GM23338 (cell line): ENCODE measurements around the gene ZNF549. TPM values are rescaled to one million over a fixed set of nuclear protein-coding genes. Genes with fewer than 3 reads are reported as not detected.

Source experiments
- ATAC-seq: fragments of 200-7000 bp; cut with Tn5 transposase; 3 replicates; pipeline ENCODE4 v1.9.1; 2020
- DNase-seq: peaks from one replicate; pipeline ENCODE4 v3.0.0-alpha.2; 2015; ENCODE audit warnings: low spot score
- H2AFZ ChIP-seq: fragments of 200-600 bp; sonication (generic); 2 replicates; pipeline ENCODE4 v1.8.0; 2016; ENCODE audit warnings: antibody characterized with exemption, mild to moderate bottlenecking, moderate library complexity
- H3F3A ChIP-seq: fragments of 200-600 bp; sonication (generic); replicated peaks from 2 replicates; pipeline ENCODE4 v1.8.0; 2017; ENCODE audit warnings: antibody characterized with exemption, mixed run types, low read depth
- H3K27ac ChIP-seq: fragments of 200-600 bp; sonication (generic); 2 replicates; pipeline ENCODE4 v1.6.1; 2016; ENCODE audit warnings: low read depth
- H3K27me3 ChIP-seq: fragments of 200-600 bp; sonication (generic); 2 replicates; pipeline ENCODE4 v1.8.0; 2016; ENCODE audit warnings: mild to moderate bottlenecking, mixed run types, moderate library complexity; ENCODE audit not compliant: insufficient read depth
- H3K36me3 ChIP-seq: fragments of 200-600 bp; sonication (generic); 2 replicates; pipeline ENCODE4 v1.8.0; 2016; ENCODE audit warnings: mild to moderate bottlenecking; ENCODE audit not compliant: insufficient read depth
- H3K4me1 ChIP-seq: fragments of 200-600 bp; sonication (generic); 2 replicates; pipeline ENCODE4 v1.8.0; 2016; ENCODE audit warnings: mild to moderate bottlenecking, moderate library complexity; ENCODE audit not compliant: insufficient read depth
- H3K4me2 ChIP-seq: fragments of 200-600 bp; sonication (generic); 2 replicates; pipeline ENCODE4 v1.7.1; 2017; ENCODE audit warnings: mixed run types
- H3K4me3 ChIP-seq: fragments of 200-600 bp; sonication (generic); 2 replicates; pipeline ENCODE4 v1.6.1; 2016; ENCODE audit warnings: mixed run types
- H3K79me2 ChIP-seq: fragments of 200-600 bp; sonication (generic); replicated peaks from 2 replicates; pipeline ENCODE4 v1.8.0; 2017; ENCODE audit warnings: mild to moderate bottlenecking; ENCODE audit not compliant: insufficient read depth
- H3K9me2 ChIP-seq: fragments of 200-600 bp; sonication (generic); 2 replicates; pipeline ENCODE4 v1.8.0; 2017; ENCODE audit not compliant: insufficient read depth
- H4K20me1 ChIP-seq: fragments of 200-600 bp; sonication (generic); replicated peaks from 2 replicates; pipeline ENCODE4 v1.8.0; 2017; ENCODE audit warnings: mild to moderate bottlenecking; ENCODE audit not compliant: insufficient read depth
- H3K27ac Mint-ChIP-seq: 2 replicates; pipeline ENCODE4 v1.8.0; 2020; ENCODE audit warnings: inconsistent platforms, mild to moderate bottlenecking, moderate library complexity, mixed read lengths
- H3K27me3 Mint-ChIP-seq: 3 replicates; pipeline ENCODE4 v1.8.0; 2022; ENCODE audit warnings: low read depth, mild to moderate bottlenecking, moderate library complexity, mixed read lengths, inconsistent platforms; ENCODE audit not compliant: insufficient read depth, poor library complexity
- H3K36me3 Mint-ChIP-seq: 3 replicates; pipeline ENCODE4 v1.8.0; 2021; ENCODE audit warnings: low read depth, mild to moderate bottlenecking, inconsistent platforms, moderate library complexity, mixed read lengths
- H3K4me1 Mint-ChIP-seq: 3 replicates; pipeline ENCODE4 v1.8.0; 2020; ENCODE audit warnings: mild to moderate bottlenecking, inconsistent platforms, mixed read lengths
- H3K4me3 Mint-ChIP-seq: 3 replicates; pipeline ENCODE4 v1.8.0; 2021; ENCODE audit warnings: moderate library complexity, mild to moderate bottlenecking, inconsistent platforms, mixed read lengths
- H3K9me3 Mint-ChIP-seq: 3 replicates; pipeline ENCODE4 v1.8.0; 2020; ENCODE audit warnings: moderate library complexity, mild to moderate bottlenecking, inconsistent platforms, mixed read lengths
- CREB1 ChIP-seq: fragments of 250-450 bp; sonication (Bioruptor Pico); IDR thresholded peaks from 2 replicates; pipeline ENCODE4 v1.5.0; 2020; ENCODE audit warnings: low read depth, mild to moderate bottlenecking, moderate library complexity
- ETS1 ChIP-seq: IDR thresholded peaks from 2 replicates; pipeline ENCODE4 v1.6.1; 2016; ENCODE audit warnings: antibody characterized with exemption
- EZH2 ChIP-seq: fragments of 200-600 bp; sonication (generic); IDR thresholded peaks from one replicate; pipeline ENCODE4 v1.8.0; 2017; ENCODE audit warnings: antibody characterized with exemption, mild to moderate bottlenecking, low read depth; ENCODE audit not compliant: unreplicated experiment
- EZH2phosphoT487 ChIP-seq: fragments of 200-600 bp; sonication (generic); IDR thresholded peaks from one replicate; pipeline ENCODE4 v1.8.1; 2018; ENCODE audit warnings: antibody characterized with exemption; ENCODE audit not compliant: unreplicated experiment
- NANOG ChIP-seq: IDR thresholded peaks from 2 replicates; pipeline ENCODE4 v1.6.1; 2016; ENCODE audit warnings: antibody characterized with exemption, borderline replicate concordance
- POLR2AphosphoS5 ChIP-seq: IDR thresholded peaks from 2 replicates; pipeline ENCODE4 v1.6.1; 2016; ENCODE audit warnings: antibody characterized with exemption, low read depth
- REST ChIP-seq: IDR thresholded peaks from one replicate; pipeline ENCODE4 v1.6.1; 2018; ENCODE audit warnings: antibody characterized with exemption; ENCODE audit not compliant: unreplicated experiment
- STAT1 ChIP-seq: IDR thresholded peaks from one replicate; pipeline ENCODE4 v1.6.1; 2016; ENCODE audit warnings: antibody characterized with exemption; ENCODE audit not compliant: unreplicated experiment
- ZNF114 ChIP-seq: fragments of 250-450 bp; sonication (Bioruptor Pico); IDR thresholded peaks from 2 replicates; pipeline ENCODE4 v1.5.0; 2020; ENCODE audit warnings: mild to moderate bottlenecking, moderate library complexity
- polyA plus RNA-seq: library from polyadenylated mRNA; unstranded; fragments of >200 nt; fragmentation: Nextera tagmentation; extraction: Ambion mirVana; gene quantifications from 2 replicates; pipeline ENCODE4 v1.2.1, GENCODE V29; 2016
- total RNA-seq: library from RNA; depleted of rRNA; stranded (reverse); fragments of >200 nt; shearing (Covaris generic); gene quantifications from 2 replicates; pipeline ENCODE4 v1.2.3, GENCODE V29; 2014

The ZNF549 gene
- total and polyA plus RNA-seq, 2 experiments from 2014 or later = 4.3 to 11.6 TPM

- TF ChIP-seq REST = no peak
- no peak for TF ChIP-seq EZH2
- no peak for TF ChIP-seq ETS1
- TF ChIP-seq EZH2phosphoT487 = no peak
- TF ChIP-seq CREB1 (CRISPR knock-in tag) = no peak
Measured at GRCh38 chr19:57572415-57572947, 45.3 kb downstream of the ZNF549 start (continued).

- no peaks in the 10 kb centered on the region for H3F3A ChIP-seq
- H3K4me1 ChIP-seq = peaks cover 6% of the 10 kb centered on the region; the same call in 1 of the 2 replicates
- peaks cover 67% of the 10 kb centered on the region for H3K36me3 Mint-ChIP-seq
- H3K27me3 Mint-ChIP-seq = peaks cover 6% of the 10 kb centered on the region
- peaks cover 81% of the 10 kb centered on the region for H3K9me3 Mint-ChIP-seq
- DNase-seq = no peak
- no peaks in the 10 kb centered on the region for H3K27me3 ChIP-seq
- H3K79me2 ChIP-seq = peaks cover 17% of the 10 kb centered on the region
- H3K4me3 ChIP-seq = no peak overlapping the region
- no peak for ATAC-seq
- H3K27ac Mint-ChIP-seq = no peak overlapping the region
- peak overlapping the region; percentile 25; the same call in 2 of the 3 replicates for H3K4me3 Mint-ChIP-seq
- H3K4me2 ChIP-seq = no peak overlapping the region
- peaks cover 50% of the 10 kb centered on the region for H3K36me3 ChIP-seq
- no peak overlapping the region for H2AFZ ChIP-seq
- no peak overlapping the region for H3K27ac ChIP-seq
- H3K4me1 Mint-ChIP-seq = peaks cover 12% of the 10 kb centered on the region; the same call in 2 of the 3 replicates
- no peaks in the 10 kb centered on the region for H4K20me1 ChIP-seq
- peaks cover 18% of the 10 kb centered on the region for H3K9me2 ChIP-seq
- no peak for TF ChIP-seq POLR2AphosphoS5
- TF ChIP-seq ZNF114 (CRISPR knock-in tag) = no peak
- no peak for TF ChIP-seq STAT1
- no peak for TF ChIP-seq REST
- TF ChIP-seq CREB1 (CRISPR knock-in tag) = no peak
- TF ChIP-seq EZH2phosphoT487 = no peak
- TF ChIP-seq ETS1 = no peak
- TF ChIP-seq NANOG = no peak
Measured at GRCh38 chr19:57576661-57577060, 49.5 kb downstream of the ZNF549 start.
